NCI-H1930 (cell line): ENCODE data around the gene C1QL3.

ENCODE experiments used
- DNase-seq, 2 experiments: peaks; one replicate each; lab custom pipeline; 2025; lab: John Stamatoyannopoulos, UW

The C1QL3 gene

DNA sequence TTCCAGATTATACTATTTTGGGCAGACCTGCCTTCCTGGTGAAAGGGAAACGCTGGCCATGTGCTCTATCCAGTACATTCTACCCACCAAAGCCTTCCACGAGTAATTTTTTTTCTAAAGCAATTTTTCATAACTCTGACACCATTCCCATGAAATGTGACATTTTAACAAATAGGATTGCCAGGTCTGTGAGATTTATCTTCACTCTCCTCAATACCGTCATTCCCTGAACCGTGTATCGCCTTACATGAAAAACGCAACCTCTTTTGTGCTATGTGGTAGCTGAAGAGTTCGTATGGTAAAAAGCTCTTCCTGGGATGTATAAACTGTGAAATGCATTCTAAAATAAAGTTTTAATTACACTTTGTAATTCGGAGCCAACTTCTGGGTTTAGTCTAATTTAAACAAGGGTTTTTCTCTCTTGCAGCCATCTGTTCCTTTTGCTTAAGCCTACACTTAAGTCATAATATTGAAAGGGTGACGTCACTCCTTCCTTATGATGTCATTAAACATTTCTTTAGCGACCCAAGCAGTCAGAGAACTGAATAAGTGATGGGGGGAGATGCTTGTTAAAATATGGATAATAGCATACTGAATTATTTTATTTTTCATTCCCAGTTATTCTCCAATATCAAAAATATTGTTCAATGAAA, 27.7 kb downstream of the C1QL3 start:
- no peak for DNase-seq

GRCh38 chr10:16491933-16492332, 29.7 kb downstream of the C1QL3 start:
- DNase-seq: peak in 1 of 2 experiments; percentile 62

GRCh38 chr10:16490511-16490910, 31.2 kb downstream of the C1QL3 start:
- no peak for DNase-seq

DNA sequence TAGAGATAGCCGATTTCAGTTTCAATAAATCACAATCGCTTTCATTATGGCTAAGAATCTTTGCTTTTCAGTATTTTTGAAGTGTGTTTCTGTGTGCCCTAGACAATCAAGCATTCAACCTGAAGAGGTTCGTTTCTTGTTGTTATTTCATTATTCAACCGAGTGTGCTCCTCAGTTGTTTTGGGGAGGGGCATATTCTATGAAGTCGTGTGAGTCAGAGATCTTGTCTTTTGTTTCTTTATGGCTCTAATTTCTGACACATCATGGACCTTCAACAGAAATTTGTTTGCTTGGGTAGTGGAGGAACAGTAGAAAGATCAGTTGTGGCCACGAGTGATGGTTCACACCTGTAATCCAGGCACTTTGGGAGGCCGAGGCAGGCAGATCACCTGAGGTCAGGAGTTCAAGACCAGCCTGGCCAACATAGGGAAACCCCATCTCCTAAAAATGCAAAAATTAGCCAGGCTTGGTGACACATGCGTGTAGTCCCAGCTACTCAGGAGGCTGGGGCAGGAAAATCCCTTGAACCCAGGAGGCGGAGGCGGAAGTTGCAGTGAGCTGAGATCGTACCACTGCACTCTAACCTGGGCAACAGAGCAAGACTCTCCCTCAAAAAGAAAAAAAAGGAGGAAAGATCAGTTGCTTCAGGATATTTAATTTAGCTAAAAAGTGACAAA, 38.3 kb downstream of the C1QL3 start:
- no peak for DNase-seq

DNA sequence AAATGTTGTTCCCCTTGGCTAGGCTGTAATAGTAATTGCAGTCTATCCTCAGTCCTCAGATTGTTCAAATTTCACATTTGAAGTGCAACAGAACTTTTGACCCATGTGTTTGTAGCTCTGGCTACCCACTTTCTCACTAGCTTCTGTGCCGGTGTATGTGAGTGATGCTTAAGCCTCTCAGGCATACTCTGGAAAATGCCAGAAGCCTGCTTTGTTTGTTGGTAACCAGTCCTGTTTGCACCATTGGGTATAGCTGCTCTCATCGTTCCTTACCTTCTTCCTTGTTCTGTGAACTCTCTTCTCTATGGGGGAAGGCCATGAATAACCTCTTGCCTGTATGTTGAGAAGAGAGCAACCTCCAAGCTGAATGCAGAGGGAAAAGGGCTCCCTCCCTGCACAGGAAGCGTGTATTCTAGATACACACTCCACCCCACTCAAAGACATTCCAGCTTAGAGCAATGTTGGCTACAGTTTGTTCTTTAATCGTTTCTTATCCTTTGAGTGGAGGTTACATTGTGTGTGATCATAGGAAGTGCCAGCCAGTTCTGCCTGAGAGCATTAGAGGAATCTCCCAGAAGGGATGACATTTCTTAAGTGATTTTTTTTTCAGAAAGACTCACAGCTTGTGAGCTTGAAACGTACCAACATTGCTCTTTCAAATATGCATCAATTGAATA, 40.5 kb downstream of the C1QL3 start:
- DNase-seq: no peak

DNA sequence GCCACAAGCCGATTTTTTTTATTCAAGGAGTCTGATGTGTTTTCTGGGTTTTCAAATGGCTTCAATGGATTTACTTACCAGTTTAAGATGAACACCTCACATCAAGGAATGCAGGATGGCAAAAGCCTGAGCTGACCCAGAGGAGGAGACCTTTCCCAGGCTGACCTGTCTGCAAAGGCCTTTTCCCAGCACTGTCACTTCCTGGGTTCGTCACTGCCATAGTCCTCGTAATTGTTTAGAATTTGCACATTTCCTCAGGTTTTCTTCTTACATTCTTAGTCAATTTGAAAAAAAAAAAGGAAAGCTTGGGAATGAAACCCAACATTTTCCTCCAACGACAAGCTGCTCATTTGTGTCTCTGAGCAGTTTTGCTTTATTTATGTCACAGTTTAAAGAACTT, 42.9 kb downstream of the C1QL3 start:
- no peak for DNase-seq

GRCh38 chr10:16477757-16478156, 43.9 kb downstream of the C1QL3 start:
- no peak for DNase-seq

DNA sequence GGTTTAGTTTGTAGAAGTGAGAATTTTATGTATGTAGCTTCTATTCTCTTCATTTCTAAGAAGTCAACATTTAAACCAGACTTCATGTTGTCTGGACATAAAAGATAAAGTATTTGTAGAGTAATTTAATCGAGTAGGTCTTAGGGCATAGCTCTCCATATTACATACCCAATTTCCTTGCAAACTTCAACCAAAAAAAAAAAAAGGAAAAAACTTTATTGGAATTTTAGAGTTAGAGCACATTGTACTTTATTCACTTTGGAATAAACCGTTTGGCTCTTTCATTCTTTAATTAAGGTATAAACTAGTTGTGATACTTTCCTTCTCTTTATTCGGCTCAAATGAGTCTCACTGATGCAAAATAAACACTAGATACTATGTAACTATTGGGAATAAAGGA, 48.9 kb downstream of the C1QL3 start:
- DNase-seq: no peak

DNA sequence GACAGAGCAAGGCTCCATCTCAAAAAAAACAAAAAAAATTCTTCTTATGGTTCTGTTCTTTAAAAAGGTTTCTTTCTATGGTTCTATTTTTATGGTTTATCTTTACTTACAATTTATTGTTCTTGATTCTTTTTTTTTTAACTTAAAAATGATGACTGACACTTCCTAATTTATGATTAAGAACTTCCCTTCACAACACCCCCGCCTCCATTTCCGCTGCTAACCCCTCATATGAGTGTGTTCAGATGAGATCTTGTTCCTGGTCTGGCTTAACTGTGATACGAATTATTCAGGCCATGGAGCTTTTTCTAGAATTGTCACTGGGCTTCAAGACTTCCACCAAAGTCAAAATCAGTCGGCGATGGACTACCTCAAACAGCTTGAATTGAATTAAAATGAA, 50.9 kb downstream of the C1QL3 start:
- DNase-seq: no peak

- DNase-seq: no peak
Measured at GRCh38 chr10:16466001-16466400, 55.7 kb downstream of the C1QL3 start.
